Activated CD8-positive, alpha-beta T cell treated with anti-CD3 and anti-CD28 coated beads, Interleukin-2, amount 10 ng/mL, durations not matched to agents 7 days and 5 days (primary cell): ENCODE measurements around the gene C4BPA. TPM values are rescaled to one million over a fixed set of nuclear protein-coding genes. Genes with fewer than 3 reads are reported as not detected.

Source experiments
- ATAC-seq: fragments of 150-1000 bp; cut with Tn5 transposase; one replicate; pipeline ENCODE4 v1.10.0; 2021; ENCODE audit warnings: moderate library complexity
- CTCF ChIA-PET: fragments of 350-600 bp; sonication (Branson Sonifier 250); formaldehyde crosslinking; loops from one replicate; lab custom pipeline; 2021; ENCODE audit warnings: antibody characterized with exemption; lab: Charles Lee
- POLR2A ChIA-PET: fragments of 350-600 bp; sonication (Branson Sonifier 250); formaldehyde crosslinking; loops from one replicate; lab custom pipeline; 2021; ENCODE audit warnings: antibody characterized with exemption; lab: Charles Lee
- DNase-seq: peaks from one replicate; pipeline ENCODE4 v3.0.0-alpha.2; 2020
- H3K27ac Mint-ChIP-seq: one replicate; pipeline ENCODE4 v1.8.0; 2021; ENCODE audit warnings: mild to moderate bottlenecking, mixed read lengths
- H3K27me3 Mint-ChIP-seq: one replicate; pipeline ENCODE4 v1.8.0; 2021; ENCODE audit warnings: low read depth, mixed read lengths
- H3K36me3 Mint-ChIP-seq: one replicate; pipeline ENCODE4 v1.8.0; 2021; ENCODE audit warnings: low read depth, mixed read lengths
- H3K4me1 Mint-ChIP-seq: one replicate; pipeline ENCODE4 v1.8.0; 2021; ENCODE audit warnings: low read depth, mixed read lengths
- H3K4me3 Mint-ChIP-seq: one replicate; pipeline ENCODE4 v1.8.0; 2021; ENCODE audit warnings: mild to moderate bottlenecking, mixed read lengths
- H3K9me3 Mint-ChIP-seq: one replicate; pipeline ENCODE4 v1.8.0; 2022; ENCODE audit warnings: mixed read lengths; ENCODE audit not compliant: insufficient read depth
- total RNA-seq, 2 experiments: library from RNA; stranded (reverse); gene quantifications; one replicate each; pipeline ENCODE4 v1.2.3, GENCODE V29; 2021

The C4BPA gene
- total RNA-seq, 2 experiments from 2014 or later = not detected

GRCh38 chr1:207077470-207078377, 26.3 kb upstream of the C4BPA start:
- no peak overlapping the region for H3K27ac Mint-ChIP-seq
- peaks cover 12% of the 10 kb centered on the region for H3K4me1 Mint-ChIP-seq
- ATAC-seq (peak; percentile 85), DNase-seq (peak; percentile 84)
- ChIA-PET CTCF (interaction anchor here (0.7 to 7.2 kb wide), 12 partner anchors 9 to 361 kb away, joined by 3 to 67 read pairs (median 6); partner anchors contain the start of genes CD55, PFKFB2 and YOD1), POLR2A (no interaction called here)
- H3K27me3 Mint-ChIP-seq = peaks cover 8% of the 10 kb centered on the region
- no peaks in the 10 kb centered on the region for H3K9me3 Mint-ChIP-seq
- no peak overlapping the region for H3K4me3 Mint-ChIP-seq
- H3K36me3 Mint-ChIP-seq = peaks cover 2% of the 10 kb centered on the region

GRCh38 chr1:207078578-207079132, 25.4 kb upstream of the C4BPA start:
- Mint-ChIP-seq H3K36me3 (no peaks in the 10 kb centered on the region), H3K9me3 (no peaks in the 10 kb centered on the region), H3K27ac (no peak overlapping the region), H3K4me3 (no peak overlapping the region), H3K27me3 (peaks cover 15% of the 10 kb centered on the region), H3K4me1 (peaks cover 7% of the 10 kb centered on the region)
- ATAC-seq = no peak
- ChIA-PET CTCF (interaction anchor here (0.7 to 7.2 kb wide), 8 partner anchors 9 to 360 kb away, joined by 3 to 67 read pairs (median 4); partner anchors contain the start of genes CD55, PFKFB2 and YOD1), POLR2A (no interaction called here)
- no peak for DNase-seq

- Mint-ChIP-seq H3K9me3 (no peaks in the 10 kb centered on the region), H3K27me3 (peaks cover 15% of the 10 kb centered on the region), H3K4me1 (peaks cover 16% of the 10 kb centered on the region), H3K27ac (no peak overlapping the region), H3K4me3 (no peak overlapping the region), H3K36me3 (no peaks in the 10 kb centered on the region)
- ChIA-PET POLR2A (no interaction called here), CTCF (interaction anchor here (0.8 to 7.2 kb wide), 13 partner anchors 8 to 420 kb away, joined by 3 to 67 read pairs (median 5); partner anchors contain the start of genes PFKFB2 and YOD1)
- DNase-seq (no peak), ATAC-seq (no peak)
These were observed 24.3 kb upstream of the C4BPA start for GRCh38 chr1:207079706-207080241.

GRCh38 chr1:207081088-207081487, 22.9 kb upstream of the C4BPA start:
- H3K4me3 Mint-ChIP-seq = no peak overlapping the region
- CTCF ChIA-PET = interaction anchor here (0.9 to 7.2 kb wide), 7 partner anchors 9 to 418 kb away, joined by 3 to 67 read pairs (median 5); partner anchors contain the start of genes CR1 and YOD1
- POLR2A ChIA-PET = no interaction called here

GRCh38 chr1:207081806-207082205, 22.2 kb upstream of the C4BPA start:
- Mint-ChIP-seq H3K27me3 (peaks cover 20% of the 10 kb centered on the region), H3K9me3 (no peaks in the 10 kb centered on the region), H3K36me3 (no peaks in the 10 kb centered on the region), H3K4me1 (peaks cover 22% of the 10 kb centered on the region), H3K27ac (no peak overlapping the region), H3K4me3 (no peak overlapping the region)
- CTCF ChIA-PET = interaction anchor here (1.4 to 7.2 kb wide), 4 partner anchors 8 to 324 kb away, joined by 5 to 67 read pairs (median 36); partner anchors contain the start of gene YOD1
- ATAC-seq = no peak
- DNase-seq = no peak
- POLR2A ChIA-PET = interaction anchor here (1.0 kb wide), 1 partner anchor 239 kb away, joined by 3 read pairs; the partner anchor contains the start of gene CD55

More at GRCh38 chr1:207081088-207081487, 22.9 kb upstream of the C4BPA start:
- Mint-ChIP-seq H3K9me3 (no peaks in the 10 kb centered on the region), H3K36me3 (no peaks in the 10 kb centered on the region), H3K4me1 (peaks cover 22% of the 10 kb centered on the region), H3K27me3 (peaks cover 18% of the 10 kb centered on the region), H3K27ac (no peak overlapping the region)
- DNase-seq (no peak), ATAC-seq (no peak)

GRCh38 chr1:207084232-207084631, 19.8 kb upstream of the C4BPA start:
- Mint-ChIP-seq H3K9me3 (no peaks in the 10 kb centered on the region), H3K4me3 (no peak overlapping the region), H3K36me3 (no peaks in the 10 kb centered on the region), H3K27ac (no peak overlapping the region), H3K4me1 (peaks cover 25% of the 10 kb centered on the region), H3K27me3 (peaks cover 18% of the 10 kb centered on the region)
- ATAC-seq (no peak), DNase-seq (no peak)
- POLR2A ChIA-PET = interaction anchor here (1.5 kb wide), 1 partner anchor 237 kb away, joined by 5 read pairs; the partner anchor contains the start of gene CD55
- CTCF ChIA-PET = interaction anchor here (0.7 to 7.2 kb wide), 36 partner anchors 9 to 441 kb away, joined by 3 to 67 read pairs (median 5); partner anchors contain the start of genes C1orf116, C4BPA, CD55 and CR1

DNA sequence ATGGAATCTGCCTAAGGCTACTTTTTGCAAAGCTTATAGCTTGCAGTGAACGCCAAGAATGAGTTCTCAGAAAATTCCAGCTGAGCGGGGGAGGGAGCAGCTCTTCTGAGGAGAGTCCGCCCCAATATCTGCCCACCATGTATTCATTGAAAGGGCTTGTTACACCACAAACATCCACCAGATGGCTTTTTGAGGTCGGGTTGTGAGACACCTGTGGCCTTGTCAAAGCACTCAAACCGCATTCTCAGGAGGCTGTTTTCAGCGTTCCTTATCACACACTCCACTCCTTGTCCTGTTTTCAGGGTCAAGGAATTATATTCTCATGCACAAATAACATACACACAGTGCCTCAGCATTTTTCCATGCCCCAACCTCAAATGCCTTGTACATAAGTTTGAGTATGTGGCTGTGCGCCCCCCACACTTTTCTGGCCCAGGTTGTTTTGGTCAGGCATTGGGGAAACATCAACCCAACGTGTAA, 19.3 kb upstream of the C4BPA start:
- DNase-seq (peak; percentile 81), ATAC-seq (peak; percentile 82)
- no peaks in the 10 kb centered on the region for H3K9me3 Mint-ChIP-seq
- peaks cover 18% of the 10 kb centered on the region for H3K27me3 Mint-ChIP-seq
- ChIA-PET CTCF (interaction anchor here (0.7 to 7.2 kb wide), 34 partner anchors 9 to 441 kb away, joined by 3 to 67 read pairs (median 5); partner anchors contain the start of genes C1orf116, C4BPA, CD55 and CR1), POLR2A (no interaction called here)
- H3K4me3 Mint-ChIP-seq = no peak overlapping the region
- H3K36me3 Mint-ChIP-seq = no peaks in the 10 kb centered on the region
- peaks cover 30% of the 10 kb centered on the region for H3K4me1 Mint-ChIP-seq
- H3K27ac Mint-ChIP-seq = no peak overlapping the region

- Mint-ChIP-seq H3K27me3 (peaks cover 18% of the 10 kb centered on the region), H3K9me3 (no peaks in the 10 kb centered on the region), H3K36me3 (no peaks in the 10 kb centered on the region), H3K4me1 (peaks cover 37% of the 10 kb centered on the region), H3K27ac (no peak overlapping the region), H3K4me3 (no peak overlapping the region)
- DNase-seq (no peak), ATAC-seq (no peak)
- ChIA-PET CTCF (interaction anchor here (0.7 to 4.4 kb wide), 3 partner anchors 320 to 416 kb away, joined by 5 to 59 read pairs (median 31); no protein-coding TSS in a partner anchor), POLR2A (no interaction called here)
These were observed 18.1 kb upstream of the C4BPA start for GRCh38 chr1:207085887-207086286.

GRCh38 chr1:207088161-207088560, 15.9 kb upstream of the C4BPA start:
- no peak overlapping the region for H3K4me3 Mint-ChIP-seq
- ATAC-seq (no peak), DNase-seq (no peak)
- ChIA-PET CTCF (interaction anchor here (1.1 to 2.7 kb wide), 5 partner anchors 10 to 317 kb away, joined by 3 to 17 read pairs (median 3); partner anchors contain the start of gene CD55), POLR2A (interaction anchor here (2.1 kb wide), 1 partner anchor 234 kb away, joined by 13 read pairs; the partner anchor contains the start of gene CD55)
- no peaks in the 10 kb centered on the region for H3K36me3 Mint-ChIP-seq
- peaks cover 7% of the 10 kb centered on the region for H3K27me3 Mint-ChIP-seq
- no peaks in the 10 kb centered on the region for H3K9me3 Mint-ChIP-seq
- H3K27ac Mint-ChIP-seq = no peak overlapping the region
- H3K4me1 Mint-ChIP-seq = peaks cover 37% of the 10 kb centered on the region

DNA sequence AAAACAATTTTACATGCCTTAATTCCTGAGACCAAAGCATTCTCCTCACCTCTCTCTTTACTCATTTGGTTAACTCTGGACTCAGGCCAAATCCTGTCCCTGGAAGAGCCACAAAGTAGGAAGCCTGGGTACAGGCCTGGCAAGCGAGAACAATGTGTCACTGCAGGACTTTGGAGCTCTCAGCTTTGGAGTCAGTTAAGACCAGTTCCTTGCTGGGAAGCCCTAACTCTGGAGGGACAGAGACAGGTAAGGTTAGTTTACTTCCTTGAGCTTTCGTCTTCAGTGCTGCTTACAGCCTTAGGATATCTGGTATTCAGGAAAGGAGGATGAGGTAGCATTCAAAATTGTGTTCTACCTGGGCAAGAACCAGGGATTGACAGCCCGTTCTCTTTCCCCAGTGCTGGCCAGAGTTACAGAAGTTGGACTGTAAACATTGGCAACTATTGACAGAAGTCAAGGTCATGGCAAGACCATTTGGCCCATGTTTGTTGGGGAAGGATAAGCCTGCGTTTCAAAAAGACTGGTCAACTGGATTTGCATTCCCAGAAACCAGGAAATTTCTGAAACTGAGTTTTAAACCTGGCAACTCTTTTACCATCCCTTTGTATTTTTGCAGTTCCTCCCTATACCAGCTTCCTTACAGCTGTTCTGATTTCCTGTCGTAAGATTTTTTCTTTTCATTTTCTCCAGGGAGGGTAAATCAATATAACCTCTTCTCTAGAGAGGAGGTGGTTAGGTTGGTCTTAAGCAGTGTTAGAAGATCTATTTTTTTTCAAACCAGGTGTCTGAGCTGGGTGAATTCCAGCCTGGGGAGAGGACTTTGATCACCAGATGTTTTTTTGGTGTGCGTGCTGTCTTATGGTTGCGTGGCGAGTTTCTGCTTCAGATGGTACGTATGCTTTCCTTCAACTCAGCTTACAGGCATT, 15.1 kb upstream of the C4BPA start, which contains the start of gene C4BPB:
C4BPB (plus strand) TSS at position 160 of the 926 bp plus-strand sequence; CDS start at position 832, 672 bp downstream.
- Mint-ChIP-seq H3K9me3 (no peaks in the 10 kb centered on the region), H3K4me1 (peaks cover 36% of the 10 kb centered on the region), H3K4me3 (peak within 1 kb of the TSS; percentile 81), H3K27ac (peak within 1 kb of the TSS; percentile 92), H3K36me3 (no peaks in the 10 kb centered on the region), H3K27me3 (peaks cover 4% of the 10 kb centered on the region)
- DNase-seq (peak; percentile 45), ATAC-seq (peak; percentile 59)
- CTCF ChIA-PET = interaction anchor here (0.7 to 2.7 kb wide), 10 partner anchors 9 to 477 kb away, joined by 3 to 17 read pairs (median 3); partner anchors contain the start of gene CD55
- POLR2A ChIA-PET = interaction anchor here (1.0 to 2.1 kb wide), 2 partner anchors 233 to 247 kb away, joined by 4 to 13 read pairs; partner anchors contain the start of gene CD55
